GM21786 (cell line): ENCODE results near the gene NRG3.
"Not testable (repeated sequence)": the region's sequence is repeated elsewhere in the genome, so short reads cannot be mapped to it uniquely, and the experiment has no call there.

Source experiments
- ATAC-seq: cut with Tn5 transposase; IDR thresholded peaks from one replicate; pipeline ENCODE4 v1.9.1; 2021; ENCODE audit not compliant: unreplicated experiment

Gene NRG3

GRCh38 chr10:82942286-82943099, 1067.5 kb downstream of the NRG3 start:
- no peak for ATAC-seq

GRCh38 chr10:82943142-82943541, 1068.1 kb downstream of the NRG3 start:
- no peak for ATAC-seq

GRCh38 chr10:82949816-82950575, 1075.0 kb downstream of the NRG3 start:
- no peak for ATAC-seq

GRCh38 chr10:82953331-82953730, 1078.3 kb downstream of the NRG3 start:
- ATAC-seq = no peak

GRCh38 chr10:82953909-82954308, 1078.9 kb downstream of the NRG3 start:
- ATAC-seq = no peak

GRCh38 chr10:82960421-82961060, 1085.5 kb downstream of the NRG3 start:
- ATAC-seq = not testable (repeated sequence)

- no peak for ATAC-seq
Observed at GRCh38 chr10:82961864-82962263, 1086.9 kb downstream of the NRG3 start.

GRCh38 chr10:82966130-82966529, 1091.1 kb downstream of the NRG3 start:
- ATAC-seq = no peak

- no peak for ATAC-seq
Observed at GRCh38 chr10:82968533-82968932, 1093.5 kb downstream of the NRG3 start.

- no peak for ATAC-seq
Observed at GRCh38 chr10:82969405-82969804, 1094.4 kb downstream of the NRG3 start.

GRCh38 chr10:82980321-82980720, 1105.3 kb downstream of the NRG3 start:
- ATAC-seq = no peak

GRCh38 chr10:82981137-82981723, 1106.2 kb downstream of the NRG3 start:
- no peak for ATAC-seq

- ATAC-seq = no peak
Observed at GRCh38 chr10:82982110-82982608, 1107.2 kb downstream of the NRG3 start.

GRCh38 chr10:82986216-82986615, 1111.2 kb downstream of the NRG3 start:
- no peak for ATAC-seq

GRCh38 chr10:83006479-83006878, 1131.5 kb downstream of the NRG3 start:
- ATAC-seq = not testable (repeated sequence)

GRCh38 chr10:83007510-83007909, 1132.5 kb downstream of the NRG3 start:
- no peak for ATAC-seq

GRCh38 chr10:83012866-83013265, 1137.9 kb downstream of the NRG3 start:
- no peak for ATAC-seq

- no peak for ATAC-seq
Observed at GRCh38 chr10:83017076-83017867, 1142.3 kb downstream of the NRG3 start.

GRCh38 chr10:83023662-83024061, 1148.7 kb downstream of the NRG3 start:
- no peak for ATAC-seq
